GM19468 (cell line): ENCODE results near the gene ADAMTS16.

ENCODE experiments used
- ATAC-seq: cut with Tn5 transposase; IDR thresholded peaks from one replicate; pipeline ENCODE4 v1.9.1; 2021; ENCODE audit warnings: mild to moderate bottlenecking, moderate library complexity, moderate number of reproducible peaks; ENCODE audit not compliant: unreplicated experiment; ENCODE audit errors: extremely low read depth

ADAMTS16 gene

GRCh38 chr5:5276430-5276829 is 136.3 kb downstream of the ADAMTS16 start:
- no peak for ATAC-seq

GRCh38 chr5:5276951-5277517 is 136.9 kb downstream of the ADAMTS16 start:
- no peak for ATAC-seq

- ATAC-seq: no peak
Observed at GRCh38 chr5:5278201-5278814, 138.2 kb downstream of the ADAMTS16 start.

- ATAC-seq: no peak
Observed at GRCh38 chr5:5278815-5279381, 138.8 kb downstream of the ADAMTS16 start.

GRCh38 chr5:5285906-5286305 is 145.8 kb downstream of the ADAMTS16 start:
- ATAC-seq: no peak

GRCh38 chr5:5287419-5287818 is 147.3 kb downstream of the ADAMTS16 start:
- no peak for ATAC-seq

GRCh38 chr5:5288201-5288600 is 148.1 kb downstream of the ADAMTS16 start:
- ATAC-seq: no peak

- ATAC-seq: no peak
Observed at GRCh38 chr5:5289537-5289936, 149.4 kb downstream of the ADAMTS16 start.

GRCh38 chr5:5290674-5291334 is 150.7 kb downstream of the ADAMTS16 start:
- ATAC-seq: no peak

GRCh38 chr5:5291357-5291756 is 151.2 kb downstream of the ADAMTS16 start:
- no peak for ATAC-seq

- no peak for ATAC-seq
Observed at GRCh38 chr5:5293029-5293428, 152.9 kb downstream of the ADAMTS16 start.

GRCh38 chr5:5294429-5294828 is 154.3 kb downstream of the ADAMTS16 start:
- ATAC-seq: no peak

- no peak for ATAC-seq
Observed at GRCh38 chr5:5295351-5295750, 155.2 kb downstream of the ADAMTS16 start.

GRCh38 chr5:5296051-5296450 is 155.9 kb downstream of the ADAMTS16 start:
- ATAC-seq: no peak

- ATAC-seq: no peak
Observed at GRCh38 chr5:5297432-5298067, 157.4 kb downstream of the ADAMTS16 start.

GRCh38 chr5:5298068-5298633 is 158.0 kb downstream of the ADAMTS16 start:
- no peak for ATAC-seq

- no peak for ATAC-seq
Observed at GRCh38 chr5:5298841-5299541, 158.9 kb downstream of the ADAMTS16 start.

- ATAC-seq: no peak
Observed at GRCh38 chr5:5301176-5301575, 161.0 kb downstream of the ADAMTS16 start.

- ATAC-seq: no peak
Observed at GRCh38 chr5:5302201-5302600, 162.1 kb downstream of the ADAMTS16 start.

- ATAC-seq: no peak
Observed at GRCh38 chr5:5303242-5303641, 163.1 kb downstream of the ADAMTS16 start.
